SJSA1 (cell line): Measurements from ENCODE around the gene PPP6R3. TPM values are rescaled to one million over a fixed set of nuclear protein-coding genes. Genes with fewer than 3 reads are reported as not detected.

Source experiments
- DNase-seq, 2 experiments: peaks; one replicate each; pipeline ENCODE4 v3.0.0-alpha.2; 2015 to 2020; ENCODE audit warnings: low spot score in 2 of 2, low read depth in 1 of 2
- H3K27ac ChIP-seq: fragments of 250-450 bp; sonication (Bioruptor Pico); 2 replicates; pipeline ENCODE4 v1.5.1; 2020; ENCODE audit warnings: mild to moderate bottlenecking, moderate library complexity
- H3K27me3 ChIP-seq: fragments of 250-450 bp; sonication (Bioruptor Pico); replicated peaks from 2 replicates; pipeline ENCODE4 v1.5.1; 2020; ENCODE audit warnings: mild to moderate bottlenecking, moderate library complexity
- H3K36me3 ChIP-seq: fragments of 250-450 bp; sonication (Bioruptor Pico); 2 replicates; pipeline ENCODE4 v1.5.1; 2020; ENCODE audit warnings: mild to moderate bottlenecking
- H3K4me1 ChIP-seq: fragments of 250-450 bp; sonication (Bioruptor Pico); replicated peaks from 2 replicates; pipeline ENCODE4 v1.6.1; 2021; ENCODE audit warnings: mild to moderate bottlenecking
- H3K4me3 ChIP-seq: fragments of 250-450 bp; sonication (Bioruptor Pico); 2 replicates; pipeline ENCODE4 v1.5.1; 2020; ENCODE audit warnings: mild to moderate bottlenecking
- H3K9me3 ChIP-seq: fragments of 250-450 bp; sonication (Bioruptor Pico); replicated peaks from 2 replicates; pipeline ENCODE4 v1.5.1; 2020; ENCODE audit warnings: mild to moderate bottlenecking
- total RNA-seq: library from RNA; depleted of rRNA; stranded (reverse); fragments of >200 nt; shearing (Covaris generic); gene quantifications from 2 replicates; pipeline ENCODE4 v1.2.3, GENCODE V29; 2014; rRNA removed

The PPP6R3 gene
- total RNA-seq, 1 experiment from 2014 or later: 279 TPM

- Histone ChIP-seq H3K27me3 (peaks cover 3% of the 10 kb centered on the region; the same call in 1 of the 2 replicates), H3K27ac (no peak overlapping the region), H3K9me3 (peaks cover 13% of the 10 kb centered on the region), H3K4me1 (peaks cover 11% of the 10 kb centered on the region), H3K36me3 (no peaks in the 10 kb centered on the region), H3K4me3 (no peak overlapping the region)
- DNase-seq: no peak
These were observed 200.5 kb downstream of the PPP6R3 start for GRCh38 chr11:68661014-68661413.

DNA sequence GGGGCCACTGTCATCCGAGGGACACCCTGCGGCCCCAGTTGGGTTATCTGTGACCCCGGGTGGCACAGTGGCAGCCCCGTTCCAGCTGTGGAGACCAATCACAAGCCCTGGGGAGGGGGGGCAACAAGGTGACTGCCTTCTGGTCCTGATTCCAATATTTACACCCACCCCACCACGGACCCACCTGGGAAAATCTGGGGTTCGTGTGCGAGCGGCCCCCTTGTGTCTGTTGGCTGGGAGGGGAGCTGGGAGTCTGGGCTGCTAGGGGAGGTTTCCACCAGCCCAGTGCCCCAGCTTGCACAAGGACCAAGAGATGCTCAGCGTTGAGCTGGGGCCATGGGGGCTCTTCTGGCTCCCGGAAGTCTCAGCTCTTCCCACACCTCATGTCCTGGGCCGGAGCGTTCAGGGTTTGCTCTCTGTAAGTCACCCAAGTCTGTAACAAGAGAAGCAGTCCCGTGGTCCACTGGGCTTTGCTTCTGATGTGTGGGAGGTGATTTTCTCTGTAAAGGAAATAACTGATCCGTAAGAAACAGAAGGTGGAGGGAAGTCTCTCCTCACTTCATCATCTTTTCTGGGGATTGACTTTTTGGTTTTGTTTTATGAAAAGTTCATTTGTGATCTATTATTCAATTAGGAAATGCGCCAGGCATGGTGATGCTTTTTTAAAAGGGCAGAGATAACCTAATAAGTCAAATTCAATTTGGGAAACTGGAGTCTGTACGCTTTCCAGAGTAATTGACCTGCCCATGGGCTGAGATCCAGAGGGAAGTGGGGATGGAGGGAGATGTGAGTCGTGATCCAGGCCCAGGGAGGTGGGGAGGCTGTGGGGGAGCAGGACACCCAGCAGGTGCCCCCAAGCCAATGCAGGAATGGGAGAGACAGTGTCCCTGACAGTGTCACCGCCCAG lies 201.4 kb downstream of the PPP6R3 start:
- Histone ChIP-seq H3K36me3 (no peaks in the 10 kb centered on the region), H3K4me1 (peaks cover 11% of the 10 kb centered on the region), H3K9me3 (peaks cover 13% of the 10 kb centered on the region), H3K27me3 (peaks cover 6% of the 10 kb centered on the region; the same call in 1 of the 2 replicates), H3K27ac (no peak overlapping the region), H3K4me3 (no peak overlapping the region)
- DNase-seq: no peak

- Histone ChIP-seq H3K27me3 (0 out of 2 replicates have a peak, but pooled peaks cover 9% of the 10 kb centered on the region), H3K9me3 (peaks cover 13% of the 10 kb centered on the region), H3K4me3 (no peak overlapping the region), H3K27ac (no peak overlapping the region), H3K4me1 (peaks cover 11% of the 10 kb centered on the region), H3K36me3 (no peaks in the 10 kb centered on the region)
- DNase-seq: no peak
These were observed 203.0 kb downstream of the PPP6R3 start for GRCh38 chr11:68663482-68664010.

DNA sequence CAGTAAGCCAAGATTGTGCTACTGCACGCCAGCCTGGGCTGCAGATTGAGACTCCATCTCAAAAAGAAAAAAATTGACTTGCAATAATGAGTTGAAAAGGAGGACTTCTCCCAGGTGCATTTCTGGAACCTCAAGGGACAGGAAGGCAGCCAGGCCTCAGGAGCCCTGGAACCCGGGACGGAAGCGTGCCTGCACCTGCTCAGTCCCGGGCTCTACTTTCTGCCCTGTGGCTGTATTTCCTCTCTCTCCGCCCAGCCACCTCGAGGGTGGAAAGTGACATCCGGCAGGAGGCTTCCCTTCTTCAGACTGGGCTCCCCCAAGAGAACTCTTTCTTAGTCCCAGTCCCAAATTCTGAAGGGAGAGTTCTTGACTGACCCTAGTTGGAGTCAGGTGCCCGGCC lies 203.6 kb downstream of the PPP6R3 start:
- Histone ChIP-seq H3K36me3 (no peaks in the 10 kb centered on the region), H3K27me3 (0 out of 2 replicates have a peak, but pooled peaks cover 9% of the 10 kb centered on the region), H3K9me3 (peaks cover 13% of the 10 kb centered on the region), H3K4me3 (no peak overlapping the region), H3K27ac (no peak overlapping the region), H3K4me1 (peaks cover 6% of the 10 kb centered on the region)
- DNase-seq: no peak

DNA sequence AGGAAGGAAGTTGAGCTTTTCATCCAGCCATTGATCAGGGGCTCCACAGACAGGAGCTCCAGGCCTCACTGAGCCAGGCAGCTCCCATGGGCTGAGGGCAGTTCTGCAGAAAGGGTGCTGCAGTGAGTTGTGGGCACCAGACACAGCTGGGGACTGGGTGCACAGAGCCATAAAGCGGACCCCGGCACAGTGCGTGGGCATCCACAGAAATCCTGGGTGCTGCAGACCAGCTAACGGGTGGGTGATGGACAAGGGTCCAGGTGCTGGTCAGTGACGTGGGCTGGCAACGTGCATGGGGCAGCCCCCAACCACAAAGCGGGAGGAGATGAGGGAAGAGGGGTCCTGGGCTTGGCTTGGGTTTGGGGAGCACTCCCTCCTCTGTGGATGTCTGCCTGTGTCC lies 204.4 kb downstream of the PPP6R3 start:
- Histone ChIP-seq H3K9me3 (peaks cover 13% of the 10 kb centered on the region), H3K36me3 (no peaks in the 10 kb centered on the region), H3K4me3 (no peak overlapping the region), H3K4me1 (no peaks in the 10 kb centered on the region), H3K27me3 (0 out of 2 replicates have a peak, but pooled peaks cover 9% of the 10 kb centered on the region), H3K27ac (no peak overlapping the region)
- no peak for DNase-seq

Other genes starting within 250 kb of the PPP6R3 start
- gene KMT5B, start 247.5 kb upstream of the PPP6R3 start, total RNA-seq: 57.2 and 58.8 TPM in 2 replicates
- 74.3 and 81.7 TPM in 2 replicates for gene C11orf24, start 188.8 kb upstream of the PPP6R3 start, total RNA-seq
- gene LRP5, start 148.2 kb upstream of the PPP6R3 start, total RNA-seq: 25.8 and 32.2 TPM in 2 replicates
- not detected in 2 replicates for gene GAL, start 223.8 kb downstream of the PPP6R3 start, total RNA-seq